NT2/D1 (cell line): ENCODE results near the gene XPC.

Experiments
- SUZ12 ChIP-seq: IDR thresholded peaks from 2 replicates; pipeline ENCODE4 v1.6.1; 2011; ENCODE audit not compliant: insufficient read length, insufficient read depth; ENCODE audit errors: extremely low read depth
- YY1 ChIP-seq: IDR thresholded peaks from 2 replicates; pipeline ENCODE4 v1.6.1; 2011; ENCODE audit not compliant: insufficient read length, insufficient read depth
- ZNF274 ChIP-seq: IDR thresholded peaks from 2 replicates; pipeline ENCODE4 v1.6.1; 2011; ENCODE audit warnings: mild to moderate bottlenecking, low read depth, low read length

- TF ChIP-seq SUZ12 (no peak), ZNF274 (no peak), YY1 (no peak)
These were observed 24.7 kb downstream of the XPC start for GRCh38 chr3:14153663-14154062.
